ENCODE results near the gene NRP2.
A peak's percentile ranks its signal among the peaks of the same experiment; 100 is the strongest.

NRP2 gene

GRCh38 chr2:205787761-205788160 lies 105.5 kb downstream of the NRP2 start:
- no peak for DNase-seq (ENCODE audit: low read depth)
- no peak for TF ChIP-seq CTCF (conservative IDR thresholded peaks at IDR 0.05; ENCODE audit: low read length)

GRCh38 chr2:205789906-205790305 lies 107.6 kb downstream of the NRP2 start:
- DNase-seq (ENCODE audit: low read depth): no peak
- TF ChIP-seq CTCF (conservative IDR thresholded peaks at IDR 0.05; ENCODE audit: low read length): no peak
- no peak overlapping the region for H3K4me3 ChIP-seq (ENCODE audit: low read length)

More at GRCh38 chr2:205787761-205788160, 105.5 kb downstream of the NRP2 start:
- H3K4me3 ChIP-seq (ENCODE audit: low read length): no peak overlapping the region

- TF ChIP-seq CTCF (conservative IDR thresholded peaks at IDR 0.05; ENCODE audit: low read length): no peak
- peak; percentile 4 for DNase-seq (ENCODE audit: low read depth)
- H3K4me3 ChIP-seq (ENCODE audit: low read length): no peak overlapping the region
Measured at GRCh38 chr2:205792908-205793307, 110.6 kb downstream of the NRP2 start.

GRCh38 chr2:205796805-205797313 lies 114.6 kb downstream of the NRP2 start:
- no peak for TF ChIP-seq CTCF (conservative IDR thresholded peaks at IDR 0.05; ENCODE audit: low read length)
- H3K4me3 ChIP-seq (ENCODE audit: low read length): no peak overlapping the region
- no peak for DNase-seq (ENCODE audit: low read depth)

GRCh38 chr2:205797866-205798265 lies 115.6 kb downstream of the NRP2 start:
- DNase-seq (ENCODE audit: low read depth): no peak
- no peak overlapping the region for H3K4me3 ChIP-seq (ENCODE audit: low read length)
- TF ChIP-seq CTCF (conservative IDR thresholded peaks at IDR 0.05; ENCODE audit: low read length): no peak

- no peak for DNase-seq (ENCODE audit: low read depth)
- TF ChIP-seq CTCF (conservative IDR thresholded peaks at IDR 0.05; ENCODE audit: low read length): no peak
Measured at GRCh38 chr2:205800224-205800623, 117.9 kb downstream of the NRP2 start.

GRCh38 chr2:205800773-205801172 lies 118.5 kb downstream of the NRP2 start:
- no peak for DNase-seq (ENCODE audit: low read depth)
- H3K4me3 ChIP-seq (ENCODE audit: low read length): no peak overlapping the region
- no peak for TF ChIP-seq CTCF (conservative IDR thresholded peaks at IDR 0.05; ENCODE audit: low read length)

More at GRCh38 chr2:205800224-205800623, 117.9 kb downstream of the NRP2 start:
- no peak overlapping the region for H3K4me3 ChIP-seq (ENCODE audit: low read length)
